HL-60/S4 treated with phorbol 12-myristate 13-acetate at 8.2 ng/mL for 4 days and 3 days (cell line): ENCODE measurements around the gene ABTB1.
"Not testable (repeated sequence)": the region's sequence is repeated elsewhere in the genome, so short reads cannot be mapped to it uniquely, and the experiment has no call there.

Source experiments
- in situ Hi-C: fragments of 300-500 bp; cut with MboI; formaldehyde crosslinking; loops from 2 replicates; pipeline ENCODE4 v1.15.0; 2022; ENCODE audit warnings: low sequenced_read_pairs

ABTB1 gene

DNA sequence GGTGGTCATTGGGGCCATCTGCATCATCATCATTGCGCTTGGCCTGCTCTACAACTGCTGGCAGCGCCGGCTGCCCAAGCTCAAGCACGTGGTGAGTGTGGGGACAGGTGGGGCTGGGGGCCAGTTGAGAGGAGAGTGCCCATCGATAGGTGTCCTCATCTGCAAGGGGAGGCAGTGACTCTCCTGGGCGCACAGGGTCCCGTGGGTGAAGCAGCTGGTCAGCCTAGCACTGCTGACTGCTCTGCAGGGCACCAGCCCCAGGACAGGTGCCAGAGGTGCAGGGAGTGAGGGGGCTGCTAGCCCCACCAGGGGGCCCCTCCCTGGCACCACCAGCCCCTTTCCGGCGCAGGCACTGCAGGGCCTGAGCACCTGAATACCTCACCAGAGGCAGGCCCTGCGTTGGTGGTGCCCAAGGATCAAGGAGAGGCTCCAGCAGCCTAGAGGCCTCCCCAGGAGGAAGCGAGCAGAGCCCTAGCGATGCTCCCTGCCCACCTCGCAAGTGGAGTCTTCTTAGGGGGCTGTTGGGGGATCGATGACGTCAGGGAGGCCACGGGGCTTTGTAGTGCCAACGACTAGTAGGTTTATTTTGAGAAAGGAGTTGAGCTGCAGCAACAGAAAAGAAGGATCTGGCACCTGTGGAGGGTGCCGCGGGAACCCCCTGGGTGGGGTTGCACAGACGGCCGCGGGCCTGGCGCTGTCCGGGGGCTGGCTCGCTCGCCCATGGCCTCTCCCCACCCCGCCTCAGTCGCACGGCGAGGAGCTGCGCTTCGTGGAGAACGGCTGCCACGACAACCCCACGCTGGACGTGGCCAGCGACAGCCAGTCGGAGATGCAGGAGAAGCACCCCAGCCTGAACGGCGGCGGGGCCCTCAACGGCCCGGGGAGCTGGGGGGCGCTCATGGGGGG lies 976 bp upstream of the ABTB1 start:
- in situ Hi-C loops: no loop called here

DNA sequence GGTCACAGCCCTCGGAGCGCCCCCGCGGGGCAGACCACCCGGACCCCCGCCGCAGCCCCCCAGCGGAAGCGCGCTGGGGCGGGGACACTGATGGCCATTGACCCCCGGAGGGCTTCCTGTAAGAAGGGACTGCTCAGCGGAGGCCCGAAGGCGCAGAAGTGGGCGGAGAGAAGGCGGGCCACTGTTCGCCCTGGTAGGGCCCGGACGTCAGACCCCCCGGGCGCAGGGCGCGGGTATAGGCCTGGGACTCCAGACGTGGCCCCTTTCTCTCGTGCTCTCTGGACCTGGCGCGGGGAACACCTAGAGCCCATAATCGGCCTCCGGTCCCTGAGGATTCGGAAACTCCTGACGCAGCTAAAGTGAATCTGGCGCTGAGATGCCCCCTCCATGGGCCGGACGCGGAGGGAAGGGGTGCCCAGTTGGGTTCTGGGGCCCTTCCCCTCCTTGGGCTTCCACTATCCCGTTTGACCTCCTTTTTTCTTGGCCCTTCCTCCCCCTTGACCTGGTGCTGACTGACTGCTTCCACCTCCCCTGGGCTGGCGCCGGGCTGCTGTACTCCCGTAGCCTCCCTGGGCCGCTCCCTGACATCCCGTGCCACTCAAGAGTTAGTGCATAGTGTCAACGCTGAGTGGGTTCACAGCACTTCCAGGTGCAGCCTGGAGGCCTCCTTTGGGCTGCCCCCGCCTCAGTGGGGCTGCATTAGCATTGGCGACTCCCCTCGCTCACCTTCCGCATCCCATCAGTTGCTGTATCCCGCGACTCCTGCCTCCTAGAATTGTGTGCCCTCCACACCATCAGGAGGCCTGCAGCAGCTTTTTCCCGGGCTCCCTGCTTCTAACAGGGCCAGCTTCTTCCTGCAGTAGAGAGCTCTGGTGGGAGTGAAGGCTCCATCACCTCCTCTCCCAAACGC lies 694 bp downstream of the ABTB1 start:
- in situ Hi-C loops: no loop called here

DNA sequence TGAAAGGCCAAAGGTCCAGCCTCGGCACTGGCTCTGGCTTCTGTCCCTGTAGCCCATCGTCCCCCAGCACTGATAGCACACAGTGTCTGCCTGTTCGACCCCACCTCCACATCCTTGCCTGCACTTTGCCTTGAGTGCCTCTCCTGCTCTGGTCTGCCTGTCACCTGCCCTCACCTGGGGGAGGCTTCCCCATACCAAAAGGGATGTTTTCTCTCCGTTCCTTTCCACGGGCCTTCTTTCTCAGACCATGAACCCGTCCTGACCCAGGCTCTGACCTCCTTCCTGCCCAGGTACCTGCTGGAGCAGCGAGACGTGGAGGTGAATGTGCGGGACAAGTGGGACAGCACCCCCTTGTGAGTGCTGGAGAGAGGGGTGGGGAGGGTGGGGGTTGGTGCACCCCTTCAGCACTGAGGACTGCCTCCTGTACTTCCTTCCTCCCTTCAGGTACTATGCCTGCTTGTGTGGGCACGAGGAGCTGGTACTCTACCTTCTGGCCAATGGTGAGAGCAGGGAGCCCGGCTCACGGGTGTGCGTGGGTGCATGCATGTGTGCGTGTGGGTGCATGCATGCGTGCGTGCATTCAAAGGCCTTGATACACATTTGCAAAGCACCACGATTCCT lies 1.5 kb downstream of the ABTB1 start:
- in situ Hi-C loops: no loop called here

DNA sequence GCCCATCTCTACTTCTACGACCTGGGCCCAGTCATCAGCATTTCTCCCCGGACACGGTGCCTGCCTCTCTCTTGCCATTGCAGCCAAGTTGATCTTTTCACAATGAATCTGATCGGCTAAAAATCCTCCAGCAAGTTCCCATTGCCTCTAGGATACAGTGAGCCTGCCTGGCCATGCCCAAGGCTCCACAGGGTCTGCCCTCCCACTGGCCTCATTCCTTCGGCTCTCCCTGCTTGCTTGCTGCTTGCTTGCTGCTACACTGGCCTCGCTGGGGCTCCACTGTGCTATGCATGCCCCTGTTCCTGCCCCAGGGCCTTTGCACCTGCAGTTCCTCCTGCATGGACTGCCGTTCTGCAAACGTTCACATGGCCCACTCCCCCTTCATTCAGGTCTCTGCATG lies 2.0 kb downstream of the ABTB1 start:
- in situ Hi-C loops: no loop called here

DNA sequence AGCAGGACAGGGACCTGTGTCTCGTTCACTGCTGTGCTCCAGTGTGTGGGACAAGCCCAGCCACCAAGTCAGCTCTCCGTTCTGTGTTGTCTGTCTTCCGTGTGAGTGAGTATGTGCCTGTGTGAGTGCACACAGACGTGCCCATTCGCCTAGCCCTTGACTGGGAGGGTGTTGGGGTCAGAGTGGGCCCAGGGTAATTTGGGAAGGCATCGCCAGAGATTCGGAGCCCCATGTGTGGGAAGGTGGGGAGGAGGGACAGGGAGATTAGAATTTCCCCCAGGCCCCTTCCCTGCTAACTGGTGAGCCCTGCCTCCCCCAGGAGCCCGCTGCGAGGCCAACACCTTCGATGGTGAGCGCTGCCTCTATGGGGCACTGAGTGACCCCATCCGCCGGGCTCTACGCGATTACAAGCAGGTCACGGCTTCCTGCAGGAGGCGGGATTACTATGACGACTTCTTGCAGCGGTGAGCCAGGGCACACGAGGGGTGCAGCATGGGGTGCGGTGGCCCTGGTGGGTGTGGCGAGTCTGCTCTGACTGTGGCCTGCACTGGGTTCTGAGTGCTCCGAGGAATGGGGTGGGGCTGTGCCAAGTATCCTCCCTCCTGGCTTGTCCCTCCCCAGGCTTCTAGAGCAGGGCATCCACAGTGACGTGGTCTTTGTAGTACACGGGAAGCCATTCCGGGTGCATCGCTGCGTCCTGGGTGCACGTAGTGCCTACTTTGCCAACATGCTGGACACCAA lies 3.1 kb downstream of the ABTB1 start:
- in situ Hi-C loops: no loop called here

DNA sequence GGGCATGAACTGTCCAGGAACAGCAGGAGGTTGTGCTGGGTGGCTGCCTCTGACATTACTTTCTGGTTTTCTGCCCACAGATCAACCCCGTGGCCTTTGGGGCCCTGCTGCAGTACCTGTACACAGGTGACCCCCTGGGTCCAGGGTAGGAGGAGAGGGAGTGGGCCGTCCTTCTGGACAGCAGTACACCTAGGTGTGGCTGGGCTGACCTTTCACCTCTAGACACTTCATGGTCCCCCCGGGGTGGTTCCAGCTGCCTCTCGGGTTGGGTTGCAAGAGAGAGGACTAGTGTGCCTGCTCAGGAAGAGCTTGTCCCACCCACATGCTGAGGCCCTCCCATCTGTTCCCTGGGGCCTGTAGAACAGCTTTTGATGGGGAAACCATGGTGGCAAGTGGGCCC lies 3.7 kb downstream of the ABTB1 start:
- in situ Hi-C loops: no loop called here

DNA sequence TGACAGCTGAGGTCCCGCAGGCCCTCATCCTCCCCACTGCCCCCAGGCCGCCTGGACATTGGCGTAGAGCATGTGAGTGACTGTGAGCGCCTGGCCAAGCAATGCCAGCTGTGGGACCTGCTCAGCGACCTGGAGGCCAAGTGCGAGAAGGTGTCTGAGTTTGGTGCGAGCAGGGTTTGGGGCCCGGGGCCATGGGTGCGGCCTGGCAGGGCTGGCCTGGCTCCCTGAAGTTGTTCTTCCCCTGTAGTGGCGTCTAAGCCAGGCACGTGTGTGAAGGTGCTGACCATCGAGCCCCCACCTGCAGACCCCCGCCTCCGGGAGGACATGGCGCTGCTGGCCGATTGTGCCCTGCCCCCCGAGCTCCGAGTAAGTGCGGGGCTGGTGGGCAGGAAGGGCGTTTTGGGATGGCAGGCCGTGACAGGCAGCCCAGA lies 4.2 kb downstream of the ABTB1 start:
- in situ Hi-C loops: no loop called here

DNA sequence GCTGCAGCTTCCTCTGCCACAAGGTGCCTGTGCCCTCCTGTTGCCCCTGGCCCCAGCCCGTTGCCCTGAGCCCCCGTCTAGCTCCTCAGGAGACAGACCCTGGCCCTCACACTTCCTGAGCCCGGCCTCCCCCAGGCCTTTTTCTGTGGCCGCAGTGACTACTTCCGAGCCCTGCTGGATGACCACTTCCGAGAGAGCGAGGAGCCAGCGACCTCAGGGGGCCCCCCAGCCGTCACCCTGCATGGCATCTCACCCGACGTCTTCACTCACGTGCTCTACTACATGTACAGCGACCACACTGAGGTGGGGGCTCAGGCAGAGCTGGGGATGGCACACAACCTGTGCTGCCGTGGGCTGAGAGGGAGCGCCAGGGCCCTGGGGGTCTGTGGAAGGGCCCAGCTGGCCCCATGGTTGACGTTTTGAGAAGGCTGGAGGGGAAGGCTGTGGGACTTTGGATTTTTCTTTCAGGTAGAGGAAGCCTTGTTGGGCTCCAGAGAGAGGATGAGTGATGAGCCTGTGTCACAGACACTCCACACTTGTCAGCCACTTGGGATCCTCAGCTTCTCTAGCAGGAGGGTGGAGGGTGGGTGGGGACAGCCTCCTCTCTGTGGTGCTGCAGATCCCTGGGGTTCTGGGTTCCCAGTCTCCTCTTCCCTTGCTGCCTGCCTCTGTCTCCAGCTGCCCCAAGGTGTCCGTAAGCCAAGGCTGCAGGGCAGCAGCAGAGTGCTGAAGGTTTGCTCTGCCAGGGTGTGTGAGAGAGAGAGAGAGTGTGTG lies 5.0 kb downstream of the ABTB1 start:
- in situ Hi-C loops: no loop called here

DNA sequence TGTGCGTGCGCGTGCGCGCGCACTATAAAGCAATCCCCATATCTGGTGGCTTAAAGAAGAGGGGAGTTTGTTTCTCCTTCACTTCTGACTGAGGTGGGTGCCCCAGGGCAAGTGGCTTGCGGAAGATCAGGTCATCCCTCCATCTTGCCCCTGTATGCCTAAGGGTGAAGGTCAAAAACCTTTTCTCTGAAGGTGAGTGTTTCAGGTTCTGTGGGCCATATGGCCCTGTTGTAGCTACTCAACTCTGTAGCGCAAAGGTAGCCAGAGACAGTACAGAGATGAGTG lies 5.5 kb downstream of the ABTB1 start:
- in situ Hi-C loops: no loop called here

DNA sequence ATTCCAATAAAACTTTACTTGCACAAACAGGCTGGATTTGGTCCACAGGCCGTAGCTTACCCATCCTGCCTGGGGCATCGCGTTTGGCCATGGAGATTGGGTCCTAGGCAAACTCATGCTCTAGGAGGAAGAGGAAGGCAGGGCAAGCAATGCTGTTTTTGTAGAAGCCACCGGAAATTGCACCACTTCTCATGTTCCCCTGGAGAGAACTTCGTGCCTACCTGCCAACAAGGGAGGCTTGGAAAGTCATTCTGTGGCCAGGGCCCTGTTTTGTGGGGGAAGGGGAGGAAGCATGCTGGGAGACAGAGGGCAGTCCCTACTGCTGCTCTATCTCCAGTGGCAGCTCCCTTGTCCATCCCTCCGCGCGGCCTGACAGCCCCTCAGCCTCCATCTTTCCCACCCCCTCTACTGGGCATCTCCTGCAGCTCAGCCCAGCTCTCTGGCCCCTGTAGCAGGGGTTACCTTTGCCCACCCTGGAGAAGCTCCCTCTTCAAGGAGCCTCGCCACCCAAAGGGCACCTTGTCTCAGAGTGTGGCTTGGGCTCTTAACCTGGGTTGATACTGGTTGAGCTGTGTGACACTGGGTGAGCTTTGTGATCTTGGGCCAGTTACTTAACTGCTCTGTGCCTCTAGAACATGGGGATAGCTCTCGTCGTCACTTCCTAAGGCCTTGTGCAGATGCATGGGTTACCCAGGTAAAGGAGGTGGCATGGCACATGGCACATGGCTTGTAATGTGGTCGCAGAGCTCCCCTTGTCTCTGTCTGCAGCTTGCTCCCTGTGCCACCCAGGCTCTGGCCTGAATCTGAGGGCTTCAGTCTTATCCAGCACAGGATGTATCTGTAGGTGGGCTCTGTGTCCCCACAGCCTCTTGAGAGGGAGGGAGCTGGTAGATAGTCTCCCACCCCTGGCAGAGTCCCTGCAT lies 6.1 kb downstream of the ABTB1 start:
- in situ Hi-C loops: no loop called here

DNA sequence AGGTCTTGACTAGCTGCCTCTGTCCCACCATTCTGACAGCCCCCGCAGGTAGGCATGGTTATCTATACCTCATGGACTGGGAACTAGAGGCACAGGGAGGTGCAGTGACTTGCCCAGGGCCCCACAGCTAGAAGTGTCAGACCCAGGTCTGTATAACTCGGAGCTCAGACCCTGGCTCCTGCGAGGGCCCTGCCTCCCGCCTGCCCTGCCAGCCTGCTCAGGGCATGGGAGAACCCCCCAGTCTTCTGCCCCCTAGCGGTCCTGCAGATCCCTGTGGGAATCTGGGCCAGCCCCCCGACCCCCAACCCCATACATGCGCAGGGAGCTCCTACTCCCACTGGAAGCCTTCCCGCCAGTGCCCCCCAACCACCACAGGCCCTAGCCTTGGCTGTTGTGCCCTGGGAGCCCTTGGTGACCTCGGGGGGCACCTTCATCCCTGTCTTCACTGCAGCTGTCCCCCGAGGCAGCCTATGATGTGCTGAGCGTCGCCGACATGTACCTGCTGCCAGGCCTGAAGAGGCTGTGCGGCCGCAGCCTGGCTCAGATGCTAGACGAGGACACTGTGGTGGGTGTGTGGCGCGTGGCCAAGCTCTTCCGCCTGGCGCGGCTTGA lies 6.9 kb downstream of the ABTB1 start:
- in situ Hi-C loops: no loop called here

DNA sequence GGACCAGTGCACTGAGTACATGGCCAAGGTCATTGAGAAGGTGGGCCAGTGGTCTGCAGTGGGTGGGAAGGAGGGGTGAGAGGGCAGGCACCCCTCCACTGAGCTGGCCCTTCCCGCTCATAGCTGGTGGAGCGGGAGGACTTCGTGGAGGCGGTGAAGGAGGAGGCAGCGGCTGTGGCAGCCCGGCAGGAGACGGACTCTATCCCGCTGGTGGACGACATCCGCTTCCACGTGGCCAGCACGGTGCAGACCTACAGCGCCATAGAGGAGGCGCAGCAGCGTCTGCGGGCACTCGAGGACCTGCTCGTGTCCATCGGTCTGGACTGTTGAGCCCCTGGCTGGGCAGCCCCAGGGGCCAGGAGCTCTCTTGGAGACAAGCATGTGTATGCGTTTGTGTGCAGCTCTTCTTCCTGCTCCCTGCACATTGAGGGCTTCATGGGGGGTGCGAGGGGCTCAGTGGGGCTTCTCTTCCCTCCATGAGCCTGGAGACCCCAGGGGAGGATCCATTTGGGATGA lies 7.5 kb downstream of the ABTB1 start:
- in situ Hi-C loops: no loop called here

DNA sequence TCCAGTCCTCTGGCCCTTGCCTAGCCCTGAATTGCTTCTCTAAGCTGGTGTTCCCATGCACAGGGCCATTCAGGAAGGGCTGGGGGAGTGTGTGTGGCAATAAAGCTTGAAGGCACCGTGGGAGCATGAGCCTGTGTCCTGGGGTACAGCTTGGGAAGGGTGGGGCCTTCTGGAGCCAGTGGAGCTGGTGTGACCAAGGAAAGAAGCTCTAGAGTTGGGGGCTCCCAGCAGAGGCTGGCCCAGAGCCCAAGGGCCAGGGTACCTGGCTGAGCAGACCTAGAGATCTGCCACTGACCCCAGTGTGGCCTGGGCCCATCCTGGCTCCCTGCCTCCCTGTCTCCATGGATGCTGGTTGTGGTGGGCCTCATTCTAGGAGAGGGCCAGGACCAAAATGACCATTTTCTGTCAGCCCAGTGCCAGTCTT lies 8.1 kb downstream of the ABTB1 start:
- in situ Hi-C loops: no loop called here

DNA sequence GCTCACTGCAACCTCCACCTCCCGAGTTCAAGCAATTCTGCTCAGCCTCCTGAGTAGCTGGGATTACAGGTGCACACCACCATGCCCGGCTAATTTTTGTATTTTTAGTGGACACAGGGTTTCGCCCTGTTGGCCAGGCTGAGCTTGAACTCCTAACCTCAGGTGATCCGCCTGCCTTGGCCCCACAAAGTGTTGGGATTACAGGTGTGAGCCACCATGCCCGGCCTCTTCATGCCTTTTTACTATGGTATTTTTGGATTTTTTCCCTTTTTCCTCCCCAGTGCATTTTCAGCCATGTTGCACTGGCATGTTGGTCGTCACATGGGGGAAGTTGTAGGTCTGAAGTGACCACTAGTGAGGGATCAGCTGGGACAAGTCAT lies 9.4 kb downstream of the ABTB1 start:
- in situ Hi-C loops: not testable (repeated sequence)

DNA sequence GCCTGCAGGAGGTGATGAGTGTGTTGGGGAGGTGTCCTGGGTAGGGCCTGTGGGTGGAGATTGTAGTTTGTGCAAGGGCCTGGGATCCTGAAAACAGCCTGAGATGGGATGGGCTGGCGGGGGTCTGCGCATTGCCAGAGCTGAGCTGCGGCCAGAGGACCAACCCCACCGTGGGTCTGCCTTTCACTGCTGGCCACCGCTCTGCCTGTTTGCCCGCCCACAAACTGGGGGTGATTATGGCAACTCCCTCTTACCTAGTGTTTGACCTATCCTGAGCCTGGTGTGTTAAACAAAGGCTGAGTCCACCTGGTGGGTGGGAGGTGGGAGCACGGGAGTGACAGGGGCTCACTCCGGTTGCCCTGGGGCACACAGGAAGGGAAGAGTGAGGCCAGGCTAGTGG lies 9.8 kb downstream of the ABTB1 start:
- in situ Hi-C loops: no loop called here

DNA sequence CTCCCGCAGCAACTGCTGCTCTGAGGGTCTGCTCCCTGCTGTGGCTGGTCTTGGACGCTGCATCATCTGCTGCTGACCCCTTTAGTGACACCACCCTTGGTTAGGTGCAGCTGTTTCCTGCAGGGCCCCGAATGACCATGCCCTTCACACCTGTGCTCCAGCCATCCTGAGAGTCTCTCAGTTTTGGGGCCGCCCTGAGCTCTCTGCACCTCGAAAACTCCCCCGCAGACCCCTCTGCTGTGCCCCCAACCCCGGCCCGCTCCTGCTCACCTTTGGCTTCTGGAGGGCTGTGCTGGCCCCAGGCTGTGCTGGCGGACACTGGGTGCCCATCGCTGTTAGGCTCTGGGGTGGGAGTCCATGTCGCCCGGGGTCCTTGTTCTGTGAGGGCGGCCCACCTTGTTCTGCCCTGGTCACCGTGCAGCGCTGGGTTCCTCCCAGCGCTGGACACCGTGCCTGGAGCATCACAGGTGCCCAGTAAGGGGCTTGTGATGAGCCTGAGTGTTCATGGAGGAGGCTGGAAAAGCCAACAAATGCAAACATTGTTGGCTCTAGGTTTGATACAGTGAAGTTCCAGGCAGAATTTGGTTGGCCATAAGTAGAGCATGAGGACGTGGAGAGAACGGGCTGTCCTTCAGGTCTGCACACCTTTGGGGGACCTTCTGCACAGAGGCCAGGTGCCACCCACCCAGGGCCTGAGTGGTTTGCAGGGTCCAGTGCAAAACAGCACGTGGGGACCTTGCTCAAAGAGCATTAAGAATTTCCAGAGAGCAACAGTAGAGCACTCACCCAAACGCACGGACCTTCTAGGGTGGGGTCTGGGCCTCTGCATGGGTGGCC lies 12.3 kb downstream of the ABTB1 start:
- in situ Hi-C loops: no loop called here

DNA sequence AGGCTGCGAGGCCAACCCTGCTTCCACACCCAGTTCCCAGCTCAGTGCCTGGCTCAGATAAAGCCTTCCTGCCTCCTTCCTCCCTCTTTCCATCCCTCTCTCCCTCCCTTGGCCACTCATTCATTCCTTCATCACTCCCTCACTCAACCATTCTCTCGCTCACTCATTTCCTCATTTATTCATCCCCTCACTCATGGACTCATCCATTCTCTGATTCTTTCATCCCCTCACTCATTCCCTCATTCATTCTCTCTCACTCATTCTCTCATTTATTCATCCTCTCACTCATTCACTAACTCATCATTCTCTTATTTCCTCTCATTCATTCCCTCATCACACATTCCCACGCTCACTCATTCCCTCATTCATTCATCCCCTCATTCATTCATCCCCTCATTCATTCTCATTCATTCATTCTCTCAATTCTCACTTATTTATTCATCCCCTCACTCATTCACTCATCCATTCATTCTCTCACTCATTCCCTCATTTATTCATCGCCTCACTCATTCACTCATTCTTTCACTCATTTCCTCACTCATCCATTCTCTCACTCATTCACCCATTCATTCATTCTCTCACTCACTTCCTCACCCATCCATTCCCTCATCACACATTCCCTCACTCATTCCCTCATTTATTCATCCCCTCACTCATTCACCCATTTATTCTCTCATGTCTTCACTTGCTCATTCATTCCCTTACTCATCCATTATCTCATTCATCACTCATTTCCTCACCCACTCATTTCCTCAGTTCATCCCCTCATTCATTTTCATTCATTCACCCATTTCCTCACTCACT lies 13.2 kb downstream of the ABTB1 start:
- in situ Hi-C loops: no loop called here
